Progenitor cell of endocrine pancreas (in vitro differentiated cells): Measurements from ENCODE around the gene ETDC. TPM values are rescaled to one million over a fixed set of nuclear protein-coding genes. Genes with fewer than 3 reads are reported as not detected.

Experiments
- DNase-seq: peaks from one replicate; pipeline ENCODE4 v3.0.0; 2021; ENCODE audit warnings: low spot score; ENCODE audit not compliant: unreplicated experiment
- H3K27ac Mint-ChIP-seq: 2 replicates; pipeline ENCODE4 v1.8.0; 2021; ENCODE audit warnings: mild to moderate bottlenecking, moderate library complexity, mixed read lengths
- H3K27me3 Mint-ChIP-seq: 2 replicates; pipeline ENCODE4 v1.8.0; 2021; ENCODE audit warnings: mixed read lengths
- H3K36me3 Mint-ChIP-seq: 2 replicates; pipeline ENCODE4 v1.8.0; 2022; ENCODE audit warnings: mixed read lengths; ENCODE audit not compliant: insufficient read depth
- H3K4me1 Mint-ChIP-seq: 2 replicates; pipeline ENCODE4 v1.8.0; 2021; ENCODE audit warnings: low read depth, mixed read lengths
- H3K4me3 Mint-ChIP-seq: 2 replicates; pipeline ENCODE4 v1.8.0; 2021; ENCODE audit warnings: low read depth, mild to moderate bottlenecking, moderate library complexity, mixed read lengths
- H3K9me3 Mint-ChIP-seq: 2 replicates; pipeline ENCODE4 v1.8.0; 2021; ENCODE audit warnings: low read depth, mixed read lengths
- CTCF ChIP-seq: fragments of 200-600 bp; sonication (generic); IDR thresholded peaks from one replicate; pipeline ENCODE4 v1.5.0; 2021; ENCODE audit warnings: antibody characterized with exemption, mild to moderate bottlenecking; ENCODE audit not compliant: unreplicated experiment
- total RNA-seq: library from RNA; stranded (reverse); gene quantifications from 2 replicates; pipeline ENCODE4 v1.2.1, GENCODE V29; 2021

The ETDC gene
- total RNA-seq, 1 donor from 2014 or later: not detected

GRCh38 chrX:135346975-135347374 lies 37.7 kb downstream of the ETDC start:
- Mint-ChIP-seq H3K27ac (no peak overlapping the region), H3K36me3 (peaks cover 10% of the 10 kb centered on the region), H3K4me1 (peaks cover 14% of the 10 kb centered on the region), H3K9me3 (peaks cover 23% of the 10 kb centered on the region), H3K4me3 (no peak overlapping the region), H3K27me3 (no peaks in the 10 kb centered on the region)
- DNase-seq: no peak
- TF ChIP-seq CTCF: no peak

DNA sequence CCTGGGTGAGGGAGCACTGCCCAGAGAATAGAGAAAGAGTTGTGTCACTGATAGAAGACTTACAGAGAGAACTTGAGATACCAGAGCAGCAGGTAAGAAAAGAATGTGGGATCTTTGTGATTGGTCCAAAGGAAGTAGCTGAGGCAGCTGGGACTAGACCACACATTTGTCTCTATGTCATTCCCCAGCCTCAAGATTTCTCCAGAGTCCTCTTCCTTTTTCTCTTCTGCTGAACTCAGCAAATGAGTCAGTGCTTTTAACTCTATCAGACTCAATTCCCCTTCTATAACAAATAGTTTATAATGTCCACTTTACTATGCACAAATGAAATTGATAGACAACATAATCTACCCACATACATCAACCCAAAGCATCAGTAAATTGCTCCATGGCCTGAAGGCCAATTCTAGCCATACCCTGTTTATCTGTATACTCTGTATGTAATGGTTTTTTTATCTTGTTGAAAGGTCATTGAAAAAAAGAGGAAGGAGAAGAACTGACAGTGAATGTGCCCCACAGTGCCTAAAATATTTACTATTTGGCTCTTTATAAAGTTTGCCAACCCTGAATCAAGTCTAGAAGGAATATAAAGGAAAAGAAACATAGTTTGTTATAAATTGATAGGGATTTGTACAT lies 38.2 kb downstream of the ETDC start:
- no peak overlapping the region for H3K4me3 Mint-ChIP-seq

GRCh38 chrX:135354288-135354687 lies 45.0 kb downstream of the ETDC start:
- H3K27me3 Mint-ChIP-seq: no peaks in the 10 kb centered on the region
- H3K4me3 Mint-ChIP-seq: no peak overlapping the region
- no peak for TF ChIP-seq CTCF
- H3K36me3 Mint-ChIP-seq: peaks cover 10% of the 10 kb centered on the region
- H3K9me3 Mint-ChIP-seq: peaks cover 16% of the 10 kb centered on the region
- no peaks in the 10 kb centered on the region for H3K4me1 Mint-ChIP-seq
- H3K27ac Mint-ChIP-seq: no peak overlapping the region
- no peak for DNase-seq

More for the DNA sequence above, 38.2 kb downstream of the ETDC start:
- DNase-seq: no peak
- Mint-ChIP-seq H3K27me3 (no peaks in the 10 kb centered on the region), H3K27ac (no peak overlapping the region), H3K9me3 (peaks cover 23% of the 10 kb centered on the region), H3K4me1 (peaks cover 9% of the 10 kb centered on the region), H3K36me3 (peaks cover 10% of the 10 kb centered on the region)
- no peak for TF ChIP-seq CTCF

Other genes with a start within 250 kb of the ETDC start
- 7.7 and 7.9 TPM in 2 replicates for gene SMIM10L2B, start 210.8 kb upstream of the ETDC start, total RNA-seq
- not detected in 2 replicates for gene ETDB, start 189.0 kb upstream of the ETDC start, total RNA-seq
- 0.40 TPM in 1 of 2 replicates, not detected in the other for gene CT55, start 138.1 kb upstream of the ETDC start, total RNA-seq
- gene ETDA, start 57.4 kb upstream of the ETDC start, total RNA-seq: not detected in 2 replicates
- 10.8 and 11.0 TPM in 2 replicates for gene ZNF75D, start 34.6 kb downstream of the ETDC start, total RNA-seq
- 6.8 and 8.8 TPM in 2 replicates for gene ZNF449, start 35.3 kb downstream of the ETDC start, total RNA-seq
- gene SMIM10L2A, start 112.5 kb downstream of the ETDC start, total RNA-seq: 9.0 and 9.5 TPM in 2 replicates
- 14.6 and 14.8 TPM in 2 replicates for gene INTS6L, start 211.2 kb downstream of the ETDC start, total RNA-seq